ENCODE data around the gene TSHZ3.

DNA sequence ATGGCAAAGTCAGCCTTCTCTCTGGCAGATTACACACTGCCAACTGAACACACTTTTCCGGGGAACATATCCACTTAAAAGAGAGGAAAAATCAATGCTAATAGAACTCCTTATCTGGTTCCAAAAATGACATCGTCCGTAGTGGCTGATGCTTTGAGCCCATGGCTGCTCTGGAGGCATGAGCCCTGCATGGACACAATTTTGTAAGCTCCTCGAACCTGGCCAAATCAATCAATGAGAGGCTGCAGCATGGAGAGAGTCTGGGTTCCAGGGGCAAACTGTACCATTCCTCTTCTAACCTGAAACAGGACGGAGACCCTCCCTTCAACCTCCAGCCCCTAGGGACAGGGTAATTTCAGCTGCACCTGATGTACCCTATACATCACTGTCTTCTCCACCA lies 21.0 kb upstream of the TSHZ3 start:
- TF ChIP-seq, protein P1, sequence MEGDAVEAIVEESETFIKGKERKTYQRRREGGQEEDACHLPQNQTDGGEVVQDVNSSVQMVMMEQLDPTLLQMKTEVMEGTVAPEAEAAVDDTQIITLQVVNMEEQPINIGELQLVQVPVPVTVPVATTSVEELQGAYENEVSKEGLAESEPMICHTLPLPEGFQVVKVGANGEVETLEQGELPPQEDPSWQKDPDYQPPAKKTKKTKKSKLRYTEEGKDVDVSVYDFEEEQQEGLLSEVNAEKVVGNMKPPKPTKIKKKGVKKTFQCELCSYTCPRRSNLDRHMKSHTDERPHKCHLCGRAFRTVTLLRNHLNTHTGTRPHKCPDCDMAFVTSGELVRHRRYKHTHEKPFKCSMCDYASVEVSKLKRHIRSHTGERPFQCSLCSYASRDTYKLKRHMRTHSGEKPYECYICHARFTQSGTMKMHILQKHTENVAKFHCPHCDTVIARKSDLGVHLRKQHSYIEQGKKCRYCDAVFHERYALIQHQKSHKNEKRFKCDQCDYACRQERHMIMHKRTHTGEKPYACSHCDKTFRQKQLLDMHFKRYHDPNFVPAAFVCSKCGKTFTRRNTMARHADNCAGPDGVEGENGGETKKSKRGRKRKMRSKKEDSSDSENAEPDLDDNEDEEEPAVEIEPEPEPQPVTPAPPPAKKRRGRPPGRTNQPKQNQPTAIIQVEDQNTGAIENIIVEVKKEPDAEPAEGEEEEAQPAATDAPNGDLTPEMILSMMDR (IDR thresholded peaks at IDR 0.05): no peak
- TF ChIP-seq POLR2A (IDR thresholded peaks at IDR 0.05): no peak

All from lower leg skin (tissue), 3 donors.